ENCODE measurements around the gene ZNRF3.

GRCh38 chr22:28953976-28954880 lies 70.9 kb downstream of the ZNRF3 start:
- TF ChIP-seq POLR2A (IDR thresholded peaks at IDR 0.05) = no peak
- TF ChIP-seq, protein P1, sequence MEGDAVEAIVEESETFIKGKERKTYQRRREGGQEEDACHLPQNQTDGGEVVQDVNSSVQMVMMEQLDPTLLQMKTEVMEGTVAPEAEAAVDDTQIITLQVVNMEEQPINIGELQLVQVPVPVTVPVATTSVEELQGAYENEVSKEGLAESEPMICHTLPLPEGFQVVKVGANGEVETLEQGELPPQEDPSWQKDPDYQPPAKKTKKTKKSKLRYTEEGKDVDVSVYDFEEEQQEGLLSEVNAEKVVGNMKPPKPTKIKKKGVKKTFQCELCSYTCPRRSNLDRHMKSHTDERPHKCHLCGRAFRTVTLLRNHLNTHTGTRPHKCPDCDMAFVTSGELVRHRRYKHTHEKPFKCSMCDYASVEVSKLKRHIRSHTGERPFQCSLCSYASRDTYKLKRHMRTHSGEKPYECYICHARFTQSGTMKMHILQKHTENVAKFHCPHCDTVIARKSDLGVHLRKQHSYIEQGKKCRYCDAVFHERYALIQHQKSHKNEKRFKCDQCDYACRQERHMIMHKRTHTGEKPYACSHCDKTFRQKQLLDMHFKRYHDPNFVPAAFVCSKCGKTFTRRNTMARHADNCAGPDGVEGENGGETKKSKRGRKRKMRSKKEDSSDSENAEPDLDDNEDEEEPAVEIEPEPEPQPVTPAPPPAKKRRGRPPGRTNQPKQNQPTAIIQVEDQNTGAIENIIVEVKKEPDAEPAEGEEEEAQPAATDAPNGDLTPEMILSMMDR (IDR thresholded peaks at IDR 0.05) = no peak

Measured in body of pancreas (tissue), 4 donors.